BLaER1 treated with 17β-estradiol and CSF1 and Interleukin-3, amounts not matched to agents 10 nM and 100 nM (cell line): ENCODE measurements around the gene TRIP10.
"Not testable (repeated sequence)": the region's sequence is repeated elsewhere in the genome, so short reads cannot be mapped to it uniquely, and the experiment has no call there.

Source experiments
- H3K27ac ChIP-seq, 11 experiments: shearing (Covaris generic); formaldehyde crosslinking; 2 replicates each; pipeline ENCODE4 v1.8.1; 2022
- H3K27me3 ChIP-seq, 11 experiments: shearing (Covaris generic); formaldehyde crosslinking; 2 replicates each; pipeline ENCODE4 v1.8.1; 2022
- H3K36me3 ChIP-seq, 11 experiments: shearing (Covaris generic); formaldehyde crosslinking; 2 replicates each; pipeline ENCODE4 v1.8.1; 2022
- H3K4me1 ChIP-seq, 10 experiments: shearing (Covaris generic); formaldehyde crosslinking; 2 replicates each; pipeline ENCODE4 v1.8.1; 2022
- H3K4me2 ChIP-seq, 11 experiments: shearing (Covaris generic); formaldehyde crosslinking; 2 replicates each; pipeline ENCODE4 v1.8.1; 2022
- H3K4me3 ChIP-seq, 10 experiments: shearing (Covaris generic); formaldehyde crosslinking; 2 replicates each; pipeline ENCODE4 v1.8.1; 2022
- H3K9ac ChIP-seq, 11 experiments: shearing (Covaris generic); formaldehyde crosslinking; 2 replicates each; pipeline ENCODE4 v1.8.1; 2022
- H3K9me3 ChIP-seq, 11 experiments: shearing (Covaris generic); formaldehyde crosslinking; replicated peaks in 1 of 11; 2 replicates each; pipeline ENCODE4 v1.8.1; 2022
- H4K20me1 ChIP-seq, 11 experiments: shearing (Covaris generic); formaldehyde crosslinking; 2 replicates each; pipeline ENCODE4 v1.8.1; 2022
- Cebpa-rat ChIP-seq, 11 experiments: shearing (Covaris generic); IDR thresholded peaks; 2 replicates each; pipeline ENCODE4 v1.8.1; 2022

TRIP10 gene

DNA sequence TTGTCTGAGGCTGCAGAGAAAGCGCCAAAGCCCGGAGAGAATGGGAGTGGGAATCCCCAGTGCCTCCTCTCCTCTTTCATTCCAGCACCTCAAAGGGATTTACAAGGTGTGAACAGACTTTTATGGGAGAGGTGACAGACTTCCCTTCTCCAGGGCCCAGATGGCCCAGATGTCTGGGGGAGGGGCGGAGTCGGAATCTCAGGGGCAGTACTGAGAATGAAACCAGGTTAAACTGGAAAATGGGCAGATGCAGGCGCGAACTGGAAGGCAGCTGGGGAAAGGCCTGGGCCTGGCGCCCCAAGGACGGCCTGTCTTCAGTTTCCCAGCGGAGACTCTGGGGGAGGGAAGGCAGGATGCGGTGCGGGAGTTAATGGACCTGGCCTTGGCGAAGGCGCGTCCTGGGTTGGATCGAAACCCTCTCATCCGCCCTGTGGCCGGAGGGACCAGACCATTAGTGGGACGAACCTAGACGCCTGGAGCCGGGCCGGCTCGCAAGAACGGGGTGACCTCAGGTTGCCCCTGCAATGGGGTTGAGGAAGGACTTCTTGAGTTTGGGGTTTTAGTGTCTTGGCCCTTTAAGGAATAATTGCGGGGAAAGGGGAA is 592 bp upstream of the TRIP10 start:
- Histone ChIP-seq H3K27ac (peak overlapping the region; percentile 61 to 98 (median 79); a peak in 21 of 22 replicates), H3K4me1 (peaks cover 36 to 53% (median 46%) of the 10 kb centered on the region in 10 experiments), H3K36me3 (peaks cover 9 to 33% (median 21%) of the 10 kb centered on the region in 11 experiments), H3K4me3 (peak overlapping the region; percentile 32 to 60 (median 48); a peak in 19 of 20 replicates), H4K20me1 (peaks cover 0 to 39% (median 5%) of the 10 kb centered on the region in 11 experiments; a peak in 9 of 22 replicates), H3K9ac (peak overlapping the region; percentile 52 to 76 (median 67)), H3K4me2 (peak overlapping the region; percentile 79 to 97 (median 95)), H3K9me3 (no peaks in the 10 kb centered on the region), H3K27me3 (no peaks in the 10 kb centered on the region)
- no peak for TF ChIP-seq Cebpa-rat (IDR thresholded peaks at IDR 0.05)

DNA sequence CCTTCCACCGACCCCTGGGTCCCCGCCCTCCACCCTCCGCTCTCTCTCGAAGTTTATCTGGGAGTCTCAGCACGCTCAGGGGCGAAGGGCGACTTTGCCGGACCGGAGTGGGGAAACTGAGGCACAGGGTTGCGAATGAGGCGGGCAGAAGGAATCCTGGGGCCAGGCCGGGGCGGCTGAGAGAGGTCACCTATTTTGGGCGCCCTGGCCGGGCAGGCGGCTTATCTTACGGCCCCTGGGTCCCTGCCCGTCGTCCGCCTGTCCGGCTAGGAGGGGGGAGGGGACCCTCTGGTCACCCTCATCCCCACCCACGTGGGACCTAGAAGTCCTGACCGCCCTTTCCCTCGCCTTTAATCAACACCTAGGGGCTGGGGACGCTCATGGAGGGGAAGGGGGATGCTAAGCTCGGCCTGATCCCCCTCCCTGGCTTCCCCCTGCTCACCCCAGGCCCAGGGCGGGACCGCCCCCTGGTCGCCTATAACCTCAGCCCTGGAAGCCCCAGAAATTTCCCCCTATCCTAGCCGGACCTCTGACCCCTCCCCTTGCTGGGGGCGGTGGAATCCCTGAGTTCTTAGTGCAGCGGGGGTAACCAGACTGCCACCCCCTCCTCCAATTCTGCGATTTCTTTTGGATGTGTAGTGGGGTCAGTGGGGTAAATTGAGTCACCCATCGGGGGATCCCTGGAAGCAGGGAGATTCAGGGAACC is 556 bp downstream of the TRIP10 start:
- peaks cover 20 to 34% (median 27%) of the 10 kb centered on the region in 11 experiments for H3K36me3 ChIP-seq
- peaks cover 36 to 53% (median 45%) of the 10 kb centered on the region in 10 experiments for H3K4me1 ChIP-seq
- H4K20me1 ChIP-seq, result peaks cover 0 to 49% (median 5%) of the 10 kb centered on the region in 11 experiments; a peak in 9 of 22 replicates
- H3K4me2 ChIP-seq, result peak overlapping the region; percentile 91 to 100 (median 99)
- H3K4me3 ChIP-seq, result peak overlapping the region; percentile 72 to 98 (median 85)
- TF ChIP-seq Cebpa-rat (IDR thresholded peaks at IDR 0.05), result no peak
- H3K27me3 ChIP-seq, result no peaks in the 10 kb centered on the region
- no peaks in the 10 kb centered on the region for H3K9me3 ChIP-seq
- peak overlapping the region; percentile 56 to 82 (median 70) for H3K27ac ChIP-seq
- H3K9ac ChIP-seq, result peak overlapping the region; percentile 69 to 89 (median 84)

GRCh38 chr19:6740589-6741343 is 1.3 kb downstream of the TRIP10 start:
- H3K9ac ChIP-seq, result peak overlapping the region; percentile 69 to 89 (median 84)
- no peaks in the 10 kb centered on the region for H3K27me3 ChIP-seq
- peak overlapping the region; percentile 91 to 100 (median 99) for H3K4me2 ChIP-seq
- H3K27ac ChIP-seq, result peak overlapping the region; percentile 56 to 82 (median 70)
- no peaks in the 10 kb centered on the region for H3K9me3 ChIP-seq
- H3K36me3 ChIP-seq, result peaks cover 23 to 39% (median 32%) of the 10 kb centered on the region in 11 experiments
- no peak for TF ChIP-seq Cebpa-rat (IDR thresholded peaks at IDR 0.05)
- H3K4me3 ChIP-seq, result peak overlapping the region; percentile 72 to 98 (median 85)
- H4K20me1 ChIP-seq, result peaks cover 0 to 46% (median 5%) of the 10 kb centered on the region in 11 experiments; a peak in 9 of 22 replicates
- H3K4me1 ChIP-seq, result peaks cover 30 to 46% (median 38%) of the 10 kb centered on the region in 10 experiments

GRCh38 chr19:6743066-6743465 is 3.6 kb downstream of the TRIP10 start:
- Histone ChIP-seq H3K27ac (no peak overlapping the region), H3K4me2 (no peak overlapping the region), H3K4me3 (no peak overlapping the region), H3K27me3 (no peaks in the 10 kb centered on the region), H4K20me1 (peaks cover 0 to 46% (median 3%) of the 10 kb centered on the region in 11 experiments; a peak in 8 of 22 replicates), H3K9ac (no peak overlapping the region), H3K4me1 (peaks cover 22 to 35% (median 29%) of the 10 kb centered on the region in 10 experiments), H3K9me3 (no peaks in the 10 kb centered on the region), H3K36me3 (peaks cover 42 to 61% (median 54%) of the 10 kb centered on the region in 11 experiments)
- TF ChIP-seq Cebpa-rat (IDR thresholded peaks at IDR 0.05), result no peak

DNA sequence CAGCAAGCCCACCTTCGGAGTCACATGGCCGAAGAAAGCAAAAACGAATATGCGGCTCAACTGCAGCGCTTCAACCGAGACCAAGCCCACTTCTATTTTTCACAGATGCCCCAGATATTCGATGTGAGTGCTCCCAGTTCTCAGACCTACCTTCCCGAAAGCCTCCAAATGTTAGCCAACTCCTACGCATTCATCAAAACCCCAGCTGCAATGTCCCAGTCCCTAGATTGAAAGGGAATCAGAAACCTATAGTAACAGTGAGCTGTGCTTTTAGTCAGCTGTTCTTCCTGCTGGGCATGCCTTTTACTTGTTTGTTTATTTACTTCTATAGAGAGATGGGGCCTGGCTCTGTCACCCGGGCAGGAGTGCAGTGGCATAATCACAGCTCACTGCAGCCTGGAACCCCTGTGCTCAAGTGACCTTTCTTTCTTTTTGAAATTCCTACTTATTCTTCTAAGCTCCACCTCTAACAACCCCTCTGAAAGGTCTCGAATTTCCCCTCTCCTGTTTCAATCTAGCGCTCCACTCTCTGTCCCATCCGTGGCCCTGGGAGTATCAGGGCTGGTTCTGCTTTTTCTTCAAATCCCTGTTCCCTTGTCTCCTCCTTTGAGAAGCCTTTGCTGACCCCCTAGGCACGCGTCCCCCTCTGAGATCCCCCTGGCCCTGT is 4.4 kb downstream of the TRIP10 start:
- peaks cover 47 to 69% (median 62%) of the 10 kb centered on the region in 11 experiments for H3K36me3 ChIP-seq
- H3K9ac ChIP-seq, result peak overlapping the region in 1 of 11 experiments; percentile 7; a peak in 1 of 22 replicates
- no peak overlapping the region for H3K4me2 ChIP-seq
- H3K9me3 ChIP-seq, result no peaks in the 10 kb centered on the region
- no peak overlapping the region for H3K27ac ChIP-seq
- TF ChIP-seq Cebpa-rat (IDR thresholded peaks at IDR 0.05), result no peak
- no peaks in the 10 kb centered on the region for H3K27me3 ChIP-seq
- peaks cover 0 to 51% (median 3%) of the 10 kb centered on the region in 11 experiments; a peak in 8 of 22 replicates for H4K20me1 ChIP-seq
- peaks cover 14 to 34% (median 26%) of the 10 kb centered on the region in 10 experiments for H3K4me1 ChIP-seq
- H3K4me3 ChIP-seq, result no peak overlapping the region

- H3K9ac ChIP-seq, result peak overlapping the region in 1 of 11 experiments; percentile 7; a peak in 1 of 22 replicates
These were observed 5.2 kb downstream of the TRIP10 start for GRCh38 chr19:6744381-6745301.

DNA sequence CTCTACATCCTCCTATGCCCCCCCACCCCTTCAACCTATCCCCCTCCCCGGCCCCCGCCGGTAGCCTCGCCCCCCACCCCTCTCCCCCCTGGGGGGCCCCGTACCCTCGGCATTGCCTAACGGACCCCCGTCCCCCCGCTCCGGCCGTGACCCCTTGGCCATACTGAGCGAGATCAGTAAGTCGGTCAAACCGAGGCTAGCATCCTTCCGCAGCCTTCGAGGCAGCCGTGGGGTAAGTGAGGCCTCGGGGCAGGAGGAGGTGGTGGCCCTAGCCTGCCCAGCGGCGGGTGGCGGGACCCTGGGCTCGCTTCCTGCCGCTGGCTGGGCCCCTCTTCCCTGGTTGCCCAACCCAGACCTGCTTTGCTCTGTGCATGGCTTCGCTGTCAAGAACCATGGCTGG is 6.5 kb downstream of the TRIP10 start:
- Histone ChIP-seq H3K27ac (no peak overlapping the region), H4K20me1 (peaks cover 0 to 58% (median 3%) of the 10 kb centered on the region in 11 experiments; a peak in 8 of 22 replicates), H3K4me1 (peaks cover 7 to 17% (median 14%) of the 10 kb centered on the region in 10 experiments), H3K27me3 (no peaks in the 10 kb centered on the region), H3K36me3 (peaks cover 56 to 89% (median 81%) of the 10 kb centered on the region in 11 experiments), H3K4me3 (no peak overlapping the region), H3K9ac (no peak overlapping the region), H3K4me2 (no peak overlapping the region), H3K9me3 (no peaks in the 10 kb centered on the region)
- no peak for TF ChIP-seq Cebpa-rat (IDR thresholded peaks at IDR 0.05)

More at GRCh38 chr19:6744381-6745301, 5.2 kb downstream of the TRIP10 start:
- Histone ChIP-seq H3K4me3 (no peak overlapping the region), H3K27me3 (no peaks in the 10 kb centered on the region), H3K4me2 (no peak overlapping the region), H3K9me3 (no peaks in the 10 kb centered on the region), H3K27ac (no peak overlapping the region), H3K4me1 (peaks cover 9 to 29% (median 22%) of the 10 kb centered on the region in 10 experiments), H3K36me3 (peaks cover 49 to 77% (median 70%) of the 10 kb centered on the region in 11 experiments), H4K20me1 (peaks cover 0 to 58% (median 3%) of the 10 kb centered on the region in 11 experiments; a peak in 8 of 22 replicates)
- no peak for TF ChIP-seq Cebpa-rat (IDR thresholded peaks at IDR 0.05)

- H3K4me3 ChIP-seq, H3K9me3 ChIP-seq, H3K27ac ChIP-seq, H3K27me3 ChIP-seq: not testable (repeated sequence)
- Histone ChIP-seq H3K4me1 (peaks cover 6 to 18% (median 15%) of the 10 kb centered on the region in 10 experiments; a peak in 17 of 20 replicates), H4K20me1 (peaks cover 0 to 47% (median 0%) of the 10 kb centered on the region in 11 experiments; a peak in 5 of 22 replicates), H3K36me3 (peaks cover 57 to 89% (median 84%) of the 10 kb centered on the region in 11 experiments), H3K4me2 (peak overlapping the region in 5 of 11 experiments; percentile 7 to 24 (median 17); a peak in 3 of 22 replicates), H3K9ac (peak overlapping the region in 2 of 11 experiments; percentile 11 to 18; a peak in 2 of 22 replicates)
These were observed 9.1 kb downstream of the TRIP10 start for GRCh38 chr19:6748543-6748942.
